Activated B cell treated with CpG ODN at 0.5 μM for 24 hours (primary cell): ENCODE data around the gene SKOR1. TPM values are rescaled to one million over a fixed set of nuclear protein-coding genes. Genes with fewer than 3 reads are reported as not detected.

Source experiments
- ATAC-seq: fragments of 200-7000 bp; cut with Tn5 transposase; one replicate; pipeline ENCODE4 v1.10.0; 2021; ENCODE audit warnings: low read depth, mild to moderate bottlenecking, moderate library complexity
- CTCF ChIA-PET: fragments of 350-600 bp; sonication (Branson Sonifier 250); formaldehyde crosslinking; loops from one replicate; lab custom pipeline; 2021; ENCODE audit warnings: antibody characterized with exemption; lab: Charles Lee
- POLR2A ChIA-PET: fragments of 350-600 bp; sonication (Branson Sonifier 250); formaldehyde crosslinking; loops from one replicate; lab custom pipeline; 2021; ENCODE audit warnings: antibody characterized with exemption; lab: Charles Lee
- DNase-seq: peaks from one replicate; pipeline ENCODE4 v3.0.0; 2022
- H3K27ac Mint-ChIP-seq: one replicate; pipeline ENCODE4 v1.8.0; 2020; ENCODE audit warnings: mixed read lengths
- H3K27me3 Mint-ChIP-seq: one replicate; pipeline ENCODE4 v1.8.0; 2021; ENCODE audit warnings: mixed read lengths
- H3K36me3 Mint-ChIP-seq: one replicate; pipeline ENCODE4 v1.8.0; 2021; ENCODE audit warnings: low read depth, mixed read lengths
- H3K4me1 Mint-ChIP-seq: one replicate; pipeline ENCODE4 v1.8.0; 2021; ENCODE audit warnings: mixed read lengths
- H3K4me3 Mint-ChIP-seq: one replicate; pipeline ENCODE4 v1.8.0; 2020; ENCODE audit warnings: mild to moderate bottlenecking, mixed read lengths
- H3K9me3 Mint-ChIP-seq: one replicate; pipeline ENCODE4 v1.8.0; 2020; ENCODE audit warnings: mixed read lengths
- intact Hi-C: fragments of 100-400 bp; cut with micrococcal nuclease; formaldehyde crosslinking; loops from one replicate; pipeline ENCODE4 v1.15.1; 2024
- total RNA-seq: library from RNA; stranded (reverse); gene quantifications from 2 replicates; pipeline ENCODE4 v1.2.3, GENCODE V29; 2022
- TF ChIP-seq, protein P1 (sequence below): fragments of 200-600 bp; IDR thresholded peaks from one replicate; pipeline ENCODE4 v1.8.0; 2022; ENCODE audit warnings: antibody characterized with exemption, mild to moderate bottlenecking

Gene SKOR1
- total RNA-seq, 1 donor from 2014 or later: 0.53 TPM

DNA sequence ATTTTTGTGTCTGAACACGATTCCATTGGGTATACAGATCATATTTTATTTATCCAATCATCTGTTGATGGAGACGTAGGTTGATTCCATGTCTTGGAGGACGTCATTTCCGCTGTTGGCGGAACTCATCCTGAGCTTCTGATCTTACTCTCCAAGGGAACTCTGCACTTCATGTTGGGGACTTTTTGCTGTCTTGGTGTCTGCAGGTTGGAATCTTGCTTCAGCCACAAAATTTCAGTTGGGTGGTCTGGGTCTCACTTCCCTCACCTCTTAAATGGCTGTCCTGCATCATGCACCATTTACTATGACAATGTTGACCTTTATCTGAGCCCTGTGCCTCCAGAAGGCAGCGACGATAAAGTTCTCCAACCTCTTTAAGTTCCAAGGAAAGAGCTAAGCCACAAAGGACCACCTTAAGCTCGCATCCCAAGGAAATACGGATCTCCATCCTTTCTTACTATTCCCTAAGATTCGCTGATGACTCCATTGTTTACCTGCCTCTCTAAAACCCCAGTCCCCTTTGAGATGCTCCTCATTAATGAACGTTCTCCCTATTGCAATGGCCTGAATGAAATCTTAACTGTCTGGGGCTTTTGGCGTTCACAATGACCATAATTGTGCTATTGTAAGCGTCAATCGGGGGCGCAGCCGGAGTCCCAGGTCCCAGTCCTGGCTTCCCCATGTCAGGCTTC is 37.6 kb downstream of the SKOR1 start:
- CTCF ChIA-PET: interaction anchor here (0.6 to 4.8 kb wide), 10 partner anchors 9 to 988 kb away, joined by 3 to 77 read pairs (median 3); partner anchors contain the start of gene CLN6
- Mint-ChIP-seq H3K4me3 (peak overlapping the region; percentile 77), H3K27me3 (peaks cover 6% of the 10 kb centered on the region), H3K27ac (peak overlapping the region; percentile 88), H3K9me3 (no peaks in the 10 kb centered on the region), H3K4me1 (peaks cover 17% of the 10 kb centered on the region), H3K36me3 (no peaks in the 10 kb centered on the region)
- intact Hi-C loops: loop anchor here (1.0 kb wide), 5 partner anchors 23 to 367 kb away; partner anchors contain the start of genes PIAS1 and RNU6-1
- TF ChIP-seq, protein P1, sequence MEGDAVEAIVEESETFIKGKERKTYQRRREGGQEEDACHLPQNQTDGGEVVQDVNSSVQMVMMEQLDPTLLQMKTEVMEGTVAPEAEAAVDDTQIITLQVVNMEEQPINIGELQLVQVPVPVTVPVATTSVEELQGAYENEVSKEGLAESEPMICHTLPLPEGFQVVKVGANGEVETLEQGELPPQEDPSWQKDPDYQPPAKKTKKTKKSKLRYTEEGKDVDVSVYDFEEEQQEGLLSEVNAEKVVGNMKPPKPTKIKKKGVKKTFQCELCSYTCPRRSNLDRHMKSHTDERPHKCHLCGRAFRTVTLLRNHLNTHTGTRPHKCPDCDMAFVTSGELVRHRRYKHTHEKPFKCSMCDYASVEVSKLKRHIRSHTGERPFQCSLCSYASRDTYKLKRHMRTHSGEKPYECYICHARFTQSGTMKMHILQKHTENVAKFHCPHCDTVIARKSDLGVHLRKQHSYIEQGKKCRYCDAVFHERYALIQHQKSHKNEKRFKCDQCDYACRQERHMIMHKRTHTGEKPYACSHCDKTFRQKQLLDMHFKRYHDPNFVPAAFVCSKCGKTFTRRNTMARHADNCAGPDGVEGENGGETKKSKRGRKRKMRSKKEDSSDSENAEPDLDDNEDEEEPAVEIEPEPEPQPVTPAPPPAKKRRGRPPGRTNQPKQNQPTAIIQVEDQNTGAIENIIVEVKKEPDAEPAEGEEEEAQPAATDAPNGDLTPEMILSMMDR: no peak
- DNase-seq: no peak
- POLR2A ChIA-PET: interaction anchor here (1.0 to 4.3 kb wide), 4 partner anchors 22 to 415 kb away, joined by 3 to 16 read pairs (median 6); partner anchors contain the start of genes FEM1B and PIAS1
- ATAC-seq: peak; percentile 76

DNA sequence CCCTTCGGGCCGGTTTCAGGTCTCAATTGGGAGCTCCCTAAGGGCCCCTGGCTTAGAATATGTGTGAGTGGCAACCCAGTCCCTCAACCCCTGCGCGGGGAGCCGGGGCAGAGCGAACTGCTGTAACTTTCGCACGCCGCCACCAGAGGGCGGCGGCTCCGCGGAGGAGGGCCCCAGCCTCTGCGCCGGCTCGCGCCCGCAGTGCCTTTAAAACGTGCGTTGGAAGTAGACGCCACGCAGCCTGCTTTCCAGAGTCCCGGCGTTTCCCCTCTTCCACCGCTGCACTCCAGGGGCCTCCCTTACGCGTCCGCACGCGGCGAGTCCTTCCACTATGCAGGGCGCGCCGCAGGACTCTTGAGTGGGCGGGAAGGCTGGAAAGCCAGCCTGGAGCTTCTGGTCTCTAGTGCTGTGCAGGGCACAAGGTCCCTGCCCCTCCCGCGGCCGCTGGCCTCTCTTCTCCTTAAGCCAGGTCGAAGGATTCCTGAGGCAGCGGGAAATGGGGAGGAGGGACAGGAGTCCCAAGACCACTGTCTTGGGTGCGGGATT is 38.2 kb downstream of the SKOR1 start:
- TF ChIP-seq, protein P1: peak; percentile 70
- intact Hi-C loops: loop anchor here (1.0 kb wide), 5 partner anchors 23 to 367 kb away; partner anchors contain the start of genes PIAS1 and RNU6-1
- Mint-ChIP-seq H3K4me1 (peaks cover 17% of the 10 kb centered on the region), H3K4me3 (peak overlapping the region; percentile 77), H3K36me3 (no peaks in the 10 kb centered on the region), H3K9me3 (no peaks in the 10 kb centered on the region), H3K27me3 (peaks cover 6% of the 10 kb centered on the region), H3K27ac (peak overlapping the region; percentile 88)
- DNase-seq (peak; percentile 70), ATAC-seq (peak; percentile 92)
- POLR2A ChIA-PET: interaction anchor here (1.0 to 4.3 kb wide), 4 partner anchors 23 to 414 kb away, joined by 3 to 16 read pairs (median 6); partner anchors contain the start of genes FEM1B and PIAS1
- CTCF ChIA-PET: interaction anchor here (0.6 to 4.8 kb wide), 11 partner anchors 10 to 989 kb away, joined by 3 to 77 read pairs (median 3); partner anchors contain the start of gene CLN6

DNA sequence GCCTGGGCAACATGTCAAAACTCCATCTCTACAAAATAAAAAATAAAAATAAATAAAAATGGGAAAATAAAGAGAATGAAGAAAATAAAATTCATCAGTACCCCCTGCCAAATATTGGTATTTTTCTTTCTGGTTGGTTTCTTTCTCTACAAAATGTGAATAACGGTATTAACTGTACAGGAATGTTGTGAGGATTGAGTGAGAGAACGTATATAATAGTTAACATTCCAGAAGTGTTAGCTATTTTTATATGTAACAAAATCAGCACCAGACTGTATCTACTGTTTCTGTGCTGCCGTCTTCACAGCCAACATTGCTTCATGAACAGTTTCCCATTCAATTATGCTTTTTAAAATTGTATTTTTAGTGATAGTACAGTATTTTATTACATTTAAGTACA is 40.0 kb downstream of the SKOR1 start:
- H3K4me1 Mint-ChIP-seq: peaks cover 15% of the 10 kb centered on the region
- peaks cover 3% of the 10 kb centered on the region for H3K9me3 Mint-ChIP-seq
- ATAC-seq: no peak
- H3K27ac Mint-ChIP-seq: no peak overlapping the region
- H3K4me3 Mint-ChIP-seq: no peak overlapping the region
- CTCF ChIA-PET: no interaction called here
- DNase-seq: no peak
- TF ChIP-seq, protein P1: no peak
- H3K36me3 Mint-ChIP-seq: no peaks in the 10 kb centered on the region
- intact Hi-C loops: no loop called here
- POLR2A ChIA-PET: no interaction called here
- peaks cover 6% of the 10 kb centered on the region for H3K27me3 Mint-ChIP-seq

DNA sequence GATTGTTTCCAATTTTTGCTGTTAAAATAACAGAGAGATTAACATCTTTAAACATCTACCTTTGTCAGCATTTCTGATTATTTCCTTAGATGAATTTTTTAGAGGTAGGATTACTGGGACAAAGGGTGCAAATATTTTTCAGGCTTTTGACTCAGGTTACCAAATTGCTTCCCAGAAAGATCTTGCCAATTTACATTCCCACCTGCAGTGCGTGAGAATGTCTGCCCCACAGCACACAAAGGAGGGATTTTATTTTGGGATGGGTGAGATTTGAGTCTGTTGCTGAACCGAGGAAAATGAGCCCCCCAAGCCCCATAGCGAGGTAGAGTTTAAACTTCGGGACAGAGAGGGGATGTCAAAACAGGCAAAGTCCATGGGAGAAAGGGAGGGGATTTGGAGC is 40.5 kb downstream of the SKOR1 start:
- H3K36me3 Mint-ChIP-seq: no peaks in the 10 kb centered on the region
- POLR2A ChIA-PET: no interaction called here
- H3K4me1 Mint-ChIP-seq: peaks cover 13% of the 10 kb centered on the region
- ATAC-seq (no peak), DNase-seq (no peak)
- H3K9me3 Mint-ChIP-seq: peaks cover 5% of the 10 kb centered on the region
- intact Hi-C loops: no loop called here
- no peak overlapping the region for H3K27ac Mint-ChIP-seq
- TF ChIP-seq, protein P1: no peak
- H3K4me3 Mint-ChIP-seq: no peak overlapping the region
- CTCF ChIA-PET: no interaction called here
- H3K27me3 Mint-ChIP-seq: peaks cover 6% of the 10 kb centered on the region

DNA sequence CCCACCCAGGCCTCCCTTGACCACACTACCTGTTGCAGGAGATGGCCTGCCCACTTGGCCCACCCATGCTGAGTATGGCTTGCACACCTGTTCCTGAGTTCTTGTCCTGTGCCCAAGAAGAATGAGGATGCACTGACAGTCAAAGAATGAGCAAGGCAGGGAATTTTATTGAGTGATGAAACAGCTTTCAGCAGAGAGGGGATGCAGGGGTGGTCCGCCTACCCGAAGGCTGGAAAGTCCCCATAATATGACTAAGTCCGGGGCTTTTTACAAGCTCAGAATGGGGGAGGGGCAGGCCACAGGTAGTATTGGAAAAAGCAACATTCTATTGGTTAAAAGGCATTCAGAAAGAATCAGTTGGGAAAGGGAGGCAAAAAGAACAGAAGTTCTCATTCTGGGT is 44.4 kb downstream of the SKOR1 start:
- TF ChIP-seq, protein P1: no peak
- Mint-ChIP-seq H3K36me3 (peaks cover 2% of the 10 kb centered on the region), H3K27ac (no peak overlapping the region), H3K9me3 (peaks cover 24% of the 10 kb centered on the region), H3K4me3 (no peak overlapping the region), H3K4me1 (no peaks in the 10 kb centered on the region), H3K27me3 (peaks cover 13% of the 10 kb centered on the region)
- ChIA-PET POLR2A (no interaction called here), CTCF (no interaction called here)
- DNase-seq: no peak
- no peak for ATAC-seq
- intact Hi-C loops: no loop called here
